Esophagus squamous epithelium (tissue), 4 donors: ENCODE results near the gene CFAP92.

ENCODE experiments used
- POLR2A ChIP-seq, 4 donors: fragments of 450-650 bp; IDR thresholded peaks; one replicate each; pipeline ENCODE4 v1.6.1; 2017; ENCODE audit warnings: antibody characterized with exemption in 4 of 4, mild to moderate bottlenecking in 4 of 4, moderate library complexity in 3 of 4
- TF ChIP-seq, protein P1 (sequence below), 6 experiments: fragments of 450-650 bp in 4 of 6; fragments of 200-600 bp in 2 of 6; sonication (generic) in 2 of 6; IDR thresholded peaks; one replicate each; pipeline ENCODE4 v1.5.1; 2016 to 2019; ENCODE audit warnings: antibody characterized with exemption in 6 of 6, mild to moderate bottlenecking in 4 of 6, moderate library complexity in 4 of 6

DNA sequence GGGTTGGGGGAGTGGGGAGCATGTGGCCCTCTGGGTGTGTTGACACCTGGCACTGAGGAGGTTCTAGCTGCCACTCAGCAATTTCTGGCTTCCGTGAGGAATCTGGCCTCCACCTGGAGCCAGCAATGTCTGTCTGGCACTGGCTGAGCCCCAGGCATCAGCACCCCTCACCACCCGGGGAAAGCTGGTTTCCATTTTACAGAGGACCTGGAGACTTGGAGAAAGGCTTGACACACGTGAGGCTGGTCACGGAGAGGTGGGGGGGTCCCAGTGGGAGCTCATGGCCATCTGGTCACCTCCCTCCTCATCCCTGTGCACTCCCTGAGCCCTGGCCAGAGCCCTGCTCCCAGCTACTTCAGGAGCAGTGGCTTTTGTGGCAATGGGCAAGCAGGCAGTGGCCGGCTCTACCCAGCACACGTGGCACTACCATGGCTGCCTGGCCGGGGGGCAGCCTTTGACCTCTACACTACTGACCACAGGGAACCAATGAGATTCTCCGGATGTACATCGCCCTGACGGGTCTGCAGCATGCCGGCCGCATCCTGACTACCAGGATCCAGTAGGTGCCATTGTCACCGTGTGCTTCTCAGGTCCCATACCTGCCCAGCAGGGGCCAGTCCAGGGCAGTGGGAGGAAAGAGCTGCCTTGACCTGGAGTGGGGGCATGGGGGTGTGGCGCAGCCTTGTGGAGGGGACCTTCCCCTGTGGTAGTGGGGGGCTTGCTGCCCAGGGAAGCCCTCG lies 86.0 kb downstream of the CFAP92 start:
- TF ChIP-seq, protein P1, sequence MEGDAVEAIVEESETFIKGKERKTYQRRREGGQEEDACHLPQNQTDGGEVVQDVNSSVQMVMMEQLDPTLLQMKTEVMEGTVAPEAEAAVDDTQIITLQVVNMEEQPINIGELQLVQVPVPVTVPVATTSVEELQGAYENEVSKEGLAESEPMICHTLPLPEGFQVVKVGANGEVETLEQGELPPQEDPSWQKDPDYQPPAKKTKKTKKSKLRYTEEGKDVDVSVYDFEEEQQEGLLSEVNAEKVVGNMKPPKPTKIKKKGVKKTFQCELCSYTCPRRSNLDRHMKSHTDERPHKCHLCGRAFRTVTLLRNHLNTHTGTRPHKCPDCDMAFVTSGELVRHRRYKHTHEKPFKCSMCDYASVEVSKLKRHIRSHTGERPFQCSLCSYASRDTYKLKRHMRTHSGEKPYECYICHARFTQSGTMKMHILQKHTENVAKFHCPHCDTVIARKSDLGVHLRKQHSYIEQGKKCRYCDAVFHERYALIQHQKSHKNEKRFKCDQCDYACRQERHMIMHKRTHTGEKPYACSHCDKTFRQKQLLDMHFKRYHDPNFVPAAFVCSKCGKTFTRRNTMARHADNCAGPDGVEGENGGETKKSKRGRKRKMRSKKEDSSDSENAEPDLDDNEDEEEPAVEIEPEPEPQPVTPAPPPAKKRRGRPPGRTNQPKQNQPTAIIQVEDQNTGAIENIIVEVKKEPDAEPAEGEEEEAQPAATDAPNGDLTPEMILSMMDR (IDR thresholded peaks at IDR 0.05) = no peak
- no peak for TF ChIP-seq POLR2A (IDR thresholded peaks at IDR 0.05)
